ENCODE data around the gene RNLS. TPM values are rescaled to one million over a fixed set of nuclear protein-coding genes. Genes with fewer than 3 reads are reported as not detected.
"Not testable (repeated sequence)": the region's sequence is repeated elsewhere in the genome, so short reads cannot be mapped to it uniquely, and the experiment has no call there.

Gene RNLS
- total and polyA plus RNA-seq, 3 donors from 2014 or later: 13.0 to 27.4 (median 27.1) TPM

- WGBS, 2 donors: 64 to 71% methylated on average over 3 of the region's 3 CpGs
- no peak for DNase-seq
- no peak for TF ChIP-seq CTCF (IDR thresholded peaks at IDR 0.05)
- no peak for TF ChIP-seq POLR2A (IDR thresholded peaks at IDR 0.05)
These were observed 89.2 kb downstream of the RNLS start for GRCh38 chr10:88493691-88494483.

GRCh38 chr10:88491314-88491713 lies 91.8 kb downstream of the RNLS start:
- no peaks in the 10 kb centered on the region for H3K9me3 ChIP-seq
- H3K27ac ChIP-seq: no peak overlapping the region
- 88 to 89% methylated on average over 1 of the region's 1 CpG for WGBS, 2 donors
- H3K4me1 ChIP-seq: no peaks in the 10 kb centered on the region
- DNase-seq: no peak
- H3K4me3 ChIP-seq: no peak overlapping the region
- no peaks in the 10 kb centered on the region for H3K36me3 ChIP-seq (ENCODE audit: low read depth, missing control alignments)
- intact Hi-C loops (cut with DNase I; ENCODE audit: low total_unique reads): no loop called here
- TF ChIP-seq POLR2A (IDR thresholded peaks at IDR 0.05): no peak
- no peak for TF ChIP-seq CTCF (IDR thresholded peaks at IDR 0.05)
- H3K27me3 ChIP-seq: no peaks in the 10 kb centered on the region

More at GRCh38 chr10:88493691-88494483, 89.2 kb downstream of the RNLS start:
- H3K27ac ChIP-seq: no peak overlapping the region
- H3K4me1 ChIP-seq: no peaks in the 10 kb centered on the region
- H3K9me3 ChIP-seq: no peaks in the 10 kb centered on the region
- intact Hi-C loops (cut with DNase I; ENCODE audit: low total_unique reads): no loop called here
- H3K27me3 ChIP-seq: no peaks in the 10 kb centered on the region
- no peaks in the 10 kb centered on the region for H3K36me3 ChIP-seq (ENCODE audit: low read depth, missing control alignments)
- no peak overlapping the region for H3K4me3 ChIP-seq

GRCh38 chr10:88490231-88490980 lies 92.7 kb downstream of the RNLS start:
- WGBS, 2 donors: 77 to 80% methylated on average over 4 of the region's 4 CpGs
- Histone ChIP-seq H3K27ac (no peak overlapping the region), H3K4me3 (no peak overlapping the region), H3K4me1 (no peaks in the 10 kb centered on the region), H3K27me3 (no peaks in the 10 kb centered on the region), H3K9me3 (no peaks in the 10 kb centered on the region), H3K36me3 (ENCODE audit: low read depth, missing control alignments) (no peaks in the 10 kb centered on the region)
- intact Hi-C loops (cut with DNase I; ENCODE audit: low total_unique reads): no loop called here
- TF ChIP-seq POLR2A (IDR thresholded peaks at IDR 0.05) (no peak), CTCF (IDR thresholded peaks at IDR 0.05) (no peak)
- no peak for DNase-seq

- no peak for TF ChIP-seq POLR2A (IDR thresholded peaks at IDR 0.05)
- no peak for TF ChIP-seq CTCF (IDR thresholded peaks at IDR 0.05)
- Histone ChIP-seq H3K27ac (no peak overlapping the region), H3K27me3 (no peaks in the 10 kb centered on the region), H3K4me1 (no peaks in the 10 kb centered on the region), H3K36me3 (ENCODE audit: low read depth, missing control alignments) (no peaks in the 10 kb centered on the region), H3K9me3 (no peaks in the 10 kb centered on the region), H3K4me3 (no peak overlapping the region)
- DNase-seq: no peak
- intact Hi-C loops (cut with DNase I; ENCODE audit: low total_unique reads): no loop called here
- 41 to 60% methylated on average over 1 of the region's 1 CpG for WGBS, 2 donors
These were observed 94.0 kb downstream of the RNLS start for GRCh38 chr10:88489107-88489506.

GRCh38 chr10:88486816-88487215 lies 96.3 kb downstream of the RNLS start:
- H3K4me3 ChIP-seq; H3K9me3 ChIP-seq; DNase-seq; intact Hi-C loops (cut with DNase I; ENCODE audit: low total_unique reads); H3K27ac ChIP-seq; H3K36me3 ChIP-seq (ENCODE audit: low read depth, missing control alignments); H3K27me3 ChIP-seq; H3K4me1 ChIP-seq: not testable (repeated sequence)
- WGBS, 2 donors: 85 to 97% methylated on average over 2 of the region's 2 CpGs

Data from testis (tissue), 3 donors.